K562 (cell line): ENCODE results near the gene ASCL2. TPM values are rescaled to one million over a fixed set of nuclear protein-coding genes. Genes with fewer than 3 reads are reported as not detected.

Experiments used
- ATAC-seq: fragments of 200-7000 bp; cut with Tn5 transposase; 3 replicates; pipeline ENCODE4 v1.9.1; 2020; ENCODE audit warnings: moderate library complexity
- BruUV-seq: library from RNA; stranded (reverse); fragments of 400-500 nt; replicated peaks from 2 replicates; lab custom pipeline; 2021; lab: Mats Ljungman, UMichigan
- CTCF ChIA-PET: fragments of 300-600 bp; formaldehyde crosslinking; extraction: SDS; loops from one replicate; lab custom pipeline; 2021; ENCODE audit warnings: low intra/inter-chr PET ratio; lab: Yijun Ruan, JAX
- POLR2A ChIA-PET: fragments of 300-600, 350-650 bp; sonication (Branson Sonifier 250); formaldehyde crosslinking; extraction: SDS; loops from one replicate; lab custom pipeline; 2021; ENCODE audit warnings: antibody characterized with exemption, inconsistent platforms; lab: Yijun Ruan, JAX
- DNase-seq, 4 experiments: peaks; one replicate each; pipeline versions ENCODE4 v3.0.0 to v3.0.0-alpha.2; 2011 to 2018; ENCODE audit warnings: low spot score in 3 of 4, mixed read lengths in 3 of 4; ENCODE audit errors: extremely low read depth in 1 of 4
- FAIRE-seq: peaks from 2 replicates; lab custom pipeline; 2011; peaks lifted over from hg19 to GRCh38; lab: Jason Lieb, UNC
- H2AFZ ChIP-seq: 2 replicates; pipeline ENCODE4 v1.6.0; 2011; ENCODE audit warnings: low read depth, low read length, control low read depth, inconsistent platforms
- H3K27ac ChIP-seq: fragments of 200-600 bp; 3 replicates; pipeline ENCODE4 v1.8.0; 2011; ENCODE audit warnings: low read depth, mild to moderate bottlenecking, control low read depth, inconsistent platforms, low read length, moderate library complexity, mixed read lengths; ENCODE audit errors: extremely low read depth
- H3K27me3 ChIP-seq, 2 experiments: fragments of 300-600 bp in 1 of 2; 2 replicates in 1 of 2; 3 replicates in 1 of 2; pipeline versions ENCODE4 v1.6.0 to v1.8.0; 2011; ENCODE audit warnings: inconsistent platforms in 2 of 2, low read length in 2 of 2, mild to moderate bottlenecking in 1 of 2, mixed read lengths in 1 of 2, moderate library complexity in 1 of 2; ENCODE audit not compliant: control insufficient read depth in 2 of 2, insufficient read depth in 2 of 2
- H3K36me3 ChIP-seq: fragments of 300-600 bp; 3 replicates; pipeline ENCODE4 v1.8.0; 2011; ENCODE audit warnings: mild to moderate bottlenecking, low read length, inconsistent platforms; ENCODE audit not compliant: control insufficient read depth, insufficient read depth
- H3K4me1 ChIP-seq, 2 experiments: fragments of 200-600 bp in 1 of 2; replicated peaks in 1 of 2; 2 replicates in 1 of 2; 3 replicates in 1 of 2; pipeline versions ENCODE4 v1.5.1 to v1.8.0; 2011; ENCODE audit warnings: inconsistent platforms in 2 of 2, low read length in 2 of 2, mild to moderate bottlenecking in 1 of 2, mixed read lengths in 1 of 2, moderate library complexity in 1 of 2; ENCODE audit not compliant: control insufficient read depth in 2 of 2, insufficient read depth in 2 of 2
- H3K4me2 ChIP-seq: 2 replicates; pipeline ENCODE4 v1.6.1; 2011; ENCODE audit warnings: low read length, control low read depth, inconsistent platforms, mixed read lengths; ENCODE audit not compliant: insufficient read depth
- H3K4me3 ChIP-seq: fragments of 200-600 bp; sonication (generic), shearing (Covaris generic); 2 replicates; pipeline ENCODE4 v1.5.1; 2016; ENCODE audit warnings: control low read depth, inconsistent platforms
- H3K79me2 ChIP-seq: fragments of 200-600 bp; 3 replicates; pipeline ENCODE4 v1.8.0; 2011; ENCODE audit warnings: low read length, inconsistent platforms; ENCODE audit not compliant: control insufficient read depth, insufficient read depth
- H3K9ac ChIP-seq, 2 experiments: 2 replicates each; pipeline versions ENCODE4 v1.6.0 to v1.6.1; 2011; ENCODE audit warnings: low read depth in 2 of 2, low read length in 2 of 2, control low read depth in 1 of 2, inconsistent platforms in 1 of 2, mild to moderate bottlenecking in 1 of 2, mixed read lengths in 1 of 2; ENCODE audit not compliant: insufficient read depth in 1 of 2
- H3K9me1 ChIP-seq: one replicate; pipeline ENCODE4 v1.6.0; 2011; ENCODE audit warnings: inconsistent platforms, mild to moderate bottlenecking, low read length, moderate library complexity; ENCODE audit not compliant: control insufficient read depth, insufficient read depth
- H3K9me3 ChIP-seq: replicated peaks from 2 replicates; pipeline ENCODE4 v1.5.1; 2011; ENCODE audit warnings: low read depth, low read length, inconsistent platforms; ENCODE audit not compliant: control insufficient read depth, insufficient read depth
- H4K20me1 ChIP-seq: replicated peaks from 2 replicates; pipeline ENCODE4 v1.6.1; 2011; ENCODE audit warnings: low read length, inconsistent platforms, mixed read lengths; ENCODE audit not compliant: control insufficient read depth, insufficient read depth
- BACH1 ChIP-seq: fragments of 200-800 bp; sonication (Bioruptor generic); IDR thresholded peaks from 2 replicates; pipeline ENCODE4 v1.6.1; 2016; ENCODE audit warnings: missing genetic modification characterization, missing compliant biosample characterization
- CREBBP ChIP-seq: IDR thresholded peaks from one replicate; pipeline ENCODE4 v1.6.1; 2012; ENCODE audit warnings: low read depth, mild to moderate bottlenecking, control low read depth, inconsistent platforms, low read length
- ESRRB ChIP-seq: fragments of 250-450 bp; sonication (Bioruptor Pico); IDR thresholded peaks from 2 replicates; pipeline ENCODE4 v1.5.0; 2020; ENCODE audit warnings: mild to moderate bottlenecking, moderate library complexity, borderline replicate concordance
- ETV5 ChIP-seq: sonication (generic); formaldehyde crosslinking; IDR thresholded peaks from 2 replicates; pipeline ENCODE4 v1.4.0; 2020; ENCODE audit warnings: low read depth, mild to moderate bottlenecking, missing genetic modification reagents
- FOXA1 ChIP-seq: fragments of 450-650 bp; IDR thresholded peaks from 2 replicates; pipeline ENCODE4 v1.6.1; 2016; ENCODE audit warnings: mild to moderate bottlenecking, borderline replicate concordance
- KAT7 ChIP-seq: sonication (generic); formaldehyde crosslinking; IDR thresholded peaks from 2 replicates; pipeline ENCODE4 v1.8.0; 2022; ENCODE audit warnings: missing genetic modification reagents, mild to moderate bottlenecking, borderline replicate concordance
- MCM7 ChIP-seq, 2 experiments: fragments of 450-650 bp; IDR thresholded peaks; 2 replicates each; pipeline ENCODE4 v1.6.1; 2016 to 2018
- MTF1 ChIP-seq: fragments of 250-450 bp; sonication (Bioruptor Pico); IDR thresholded peaks from 2 replicates; pipeline ENCODE4 v1.9.0; 2021; ENCODE audit warnings: moderate library complexity, mild to moderate bottlenecking, inconsistent platforms, borderline replicate concordance
- NCOA2 ChIP-seq, 2 experiments: fragments of 450-650 bp; IDR thresholded peaks; 2 replicates each; pipeline ENCODE4 v1.6.1; 2018; ENCODE audit warnings: mild to moderate bottlenecking in 2 of 2, moderate library complexity in 1 of 2; ENCODE audit not compliant: partially characterized antibody in 2 of 2
- RCOR1 ChIP-seq, 2 experiments: IDR thresholded peaks; 2 replicates each; pipeline ENCODE4 v1.6.1; 2012; ENCODE audit warnings: low read depth in 2 of 2, low read length in 2 of 2, borderline replicate concordance in 1 of 2, improper control_type of control experiment in 1 of 2
- TAF15 ChIP-seq: fragments of 200-400 bp; formaldehyde crosslinking; IDR thresholded peaks from 2 replicates; pipeline ENCODE4 v1.6.1; 2017; ENCODE audit warnings: mild to moderate bottlenecking, low read depth, low read length, moderate library complexity
- TEAD4 ChIP-seq, 2 experiments: sonication (generic) in 1 of 2; formaldehyde crosslinking in 1 of 2; IDR thresholded peaks; 2 replicates each; pipeline versions ENCODE4 v1.6.1 to v1.8.0; 2012 to 2022; ENCODE audit warnings: borderline replicate concordance in 1 of 2, inconsistent platforms in 1 of 2, low read length in 1 of 2, mild to moderate bottlenecking in 1 of 2, missing genetic modification reagents in 1 of 2
- WHSC1 ChIP-seq: IDR thresholded peaks from one replicate; pipeline ENCODE4 v1.6.1; 2012; ENCODE audit warnings: low read length, control low read depth, inconsistent platforms
- ZC3H4 ChIP-seq: sonication (generic); formaldehyde crosslinking; IDR thresholded peaks from 2 replicates; pipeline ENCODE4 v1.9.0; 2021; ENCODE audit warnings: missing genetic modification reagents, borderline replicate concordance
- ZNF561 ChIP-seq: fragments of 450-650 bp; formaldehyde crosslinking; conservative IDR thresholded peaks from 2 replicates; pipeline ENCODE4 v1.4.0; 2020; ENCODE audit warnings: mild to moderate bottlenecking, moderate library complexity
- ZNF785 ChIP-seq: fragments of 250-450 bp; sonication (Bioruptor Pico); IDR thresholded peaks from 2 replicates; pipeline ENCODE4 v1.4.0; 2020; ENCODE audit warnings: mild to moderate bottlenecking
- WGBS: fragments of 100-300 bp; shearing (Covaris generic); methylation state at CpG from one replicate; pipeline ENCODE4 v1.1.6; 2016; ENCODE audit warnings: low coverage, mixed read lengths; ENCODE audit not compliant: insufficient coverage; ENCODE audit errors: missing lambda C conversion rate; 5-methylcytosine and 5-hydroxymethylcytosine counted together
- in situ Hi-C: fragments of 300-500 bp; cut with MboI; formaldehyde crosslinking; loops from 4 replicates; pipeline ENCODE4 v1.15.0; 2018; ENCODE audit warnings: inconsistent platforms, mixed read lengths
- intact Hi-C: fragments of 100-400 bp; cut with micrococcal nuclease; formaldehyde crosslinking; loops from 2 replicates; pipeline ENCODE4 v1.14.2; 2022
- polyA plus RNA-seq, 8 experiments: library from polyadenylated mRNA; depleted of rRNA in 4 of 8; stranded (reverse) in 5 of 8; unstranded in 3 of 8; fragments of >200 nt; fragmentation: Nextera tagmentation in 2 of 8; fragmentation: Illumina TruSeq in 1 of 8; extraction: Ambion mirVana in 2 of 8; extraction: Trizol in 1 of 8; gene quantifications; 2 replicates each; pipeline versions ENCODE4 v1.2.1 to v1.2.3, GENCODE V29; 2011 to 2014; ENCODE audit warnings: inconsistent platforms in 1 of 8, missing spikeins in 1 of 8
- total RNA-seq, 7 experiments: library from RNA; depleted of rRNA in 6 of 7; stranded (reverse); fragments of >200 nt in 6 of 7; fragmentation: Illumina TruSeq in 2 of 7; extraction: Trizol in 2 of 7; gene quantifications; 2 replicates each; pipeline versions ENCODE4 v1.2.1 to v1.2.3, GENCODE V29; 2011 to 2021; ENCODE audit warnings: low replicate concordance in 1 of 7
- TF ChIP-seq, protein P1 (sequence below): fragments of 450-650 bp; IDR thresholded peaks from 2 replicates; pipeline ENCODE4 v1.6.1; 2016; ENCODE audit warnings: mild to moderate bottlenecking
- TF ChIP-seq, protein P2 (sequence below): sonication (generic); formaldehyde crosslinking; IDR thresholded peaks from 2 replicates; pipeline ENCODE4 v1.8.0; 2023; ENCODE audit warnings: mild to moderate bottlenecking, missing genetic modification reagents
- TF ChIP-seq, protein P3 (sequence below): fragments of 250-450 bp; sonication (Bioruptor Pico); IDR thresholded peaks from 2 replicates; pipeline ENCODE4 v1.8.0; 2022; ENCODE audit warnings: moderate library complexity, mild to moderate bottlenecking, inconsistent platforms

The ASCL2 gene
- total and polyA plus RNA-seq, 9 of the 15 experiments (the other 6 are each of a cell fraction or from before 2014, with no cell fraction given), result 0.11 to 1.4 (median 0.36) TPM; not detected in 2

DNA sequence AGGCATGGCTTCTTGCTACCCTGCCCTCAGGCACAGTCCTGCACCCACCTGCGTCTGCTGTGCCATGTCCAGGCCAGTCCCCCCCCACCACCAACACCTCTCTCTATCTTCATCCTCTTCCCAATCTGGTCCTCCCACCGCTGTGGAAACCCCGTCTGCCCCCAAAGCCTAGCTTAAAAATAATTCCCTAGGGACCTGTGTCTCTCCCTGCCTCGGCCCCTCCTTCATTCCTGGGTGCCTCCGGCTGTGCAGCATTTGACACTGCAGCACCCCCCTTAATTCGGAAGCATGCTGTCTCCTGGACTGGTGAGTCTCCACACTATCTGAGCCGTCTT is 2.5 kb upstream of the ASCL2 start:
- Histone ChIP-seq H3K9me1 (no peaks in the 10 kb centered on the region), H4K20me1 (no peaks in the 10 kb centered on the region; the same call in 1 of the 2 replicates), H3K79me2 (no peaks in the 10 kb centered on the region), H3K27ac (no peak overlapping the region), H3K4me1 (peaks cover 7 to 51% of the 10 kb centered on the region in 2 experiments; a peak in 3 of 5 replicates), H3K27me3 (peaks cover 0 to 61% of the 10 kb centered on the region in 2 experiments; a peak in 2 of 5 replicates), H2AFZ (no peak overlapping the region), H3K9ac (no peak overlapping the region)
- DNase-seq, result no peak
- intact Hi-C loops, result no loop called here
- ChIA-PET POLR2A (interaction anchor here (0.6 kb wide), 1 partner anchor 288 kb away, joined by 3 read pairs; no protein-coding TSS in a partner anchor), CTCF (interaction anchor here (0.7 kb wide), 1 partner anchor 532 kb away, joined by 3 read pairs; no protein-coding TSS in a partner anchor)
- FAIRE-seq, result no peak
- TF ChIP-seq ETV5 (CRISPR knock-in tag) (no peak), MCM7 (IDR thresholded peaks at IDR 0.05) (no peak), TAF15 (no peak), RCOR1 (IDR thresholded peaks at IDR 0.05; ENCODE audit: borderline replicate concordance in 1 of 2, low read depth in 2 of 2, low read length in 2 of 2) (no peak), WHSC1 (no peak), TEAD4 (IDR thresholded peaks at IDR 0.05; ENCODE audit: low read length) (no peak), TEAD4 (CRISPR knock-in tag; IDR thresholded peaks at IDR 0.05; ENCODE audit: borderline replicate concordance) (no peak), ZC3H4 (CRISPR knock-in tag) (no peak), KAT7 (CRISPR knock-in tag) (no peak), ESRRB (CRISPR knock-in tag) (no peak), ZNF561 (no peak), BACH1 (no peak), ZNF785 (CRISPR knock-in tag) (no peak), CREBBP (no peak), NCOA2 (IDR thresholded peaks at IDR 0.05; ENCODE audit: partially characterized antibody in 2 of 2) (no peak), MTF1 (CRISPR knock-in tag) (no peak), FOXA1 (no peak)
- TF ChIP-seq, protein P1, sequence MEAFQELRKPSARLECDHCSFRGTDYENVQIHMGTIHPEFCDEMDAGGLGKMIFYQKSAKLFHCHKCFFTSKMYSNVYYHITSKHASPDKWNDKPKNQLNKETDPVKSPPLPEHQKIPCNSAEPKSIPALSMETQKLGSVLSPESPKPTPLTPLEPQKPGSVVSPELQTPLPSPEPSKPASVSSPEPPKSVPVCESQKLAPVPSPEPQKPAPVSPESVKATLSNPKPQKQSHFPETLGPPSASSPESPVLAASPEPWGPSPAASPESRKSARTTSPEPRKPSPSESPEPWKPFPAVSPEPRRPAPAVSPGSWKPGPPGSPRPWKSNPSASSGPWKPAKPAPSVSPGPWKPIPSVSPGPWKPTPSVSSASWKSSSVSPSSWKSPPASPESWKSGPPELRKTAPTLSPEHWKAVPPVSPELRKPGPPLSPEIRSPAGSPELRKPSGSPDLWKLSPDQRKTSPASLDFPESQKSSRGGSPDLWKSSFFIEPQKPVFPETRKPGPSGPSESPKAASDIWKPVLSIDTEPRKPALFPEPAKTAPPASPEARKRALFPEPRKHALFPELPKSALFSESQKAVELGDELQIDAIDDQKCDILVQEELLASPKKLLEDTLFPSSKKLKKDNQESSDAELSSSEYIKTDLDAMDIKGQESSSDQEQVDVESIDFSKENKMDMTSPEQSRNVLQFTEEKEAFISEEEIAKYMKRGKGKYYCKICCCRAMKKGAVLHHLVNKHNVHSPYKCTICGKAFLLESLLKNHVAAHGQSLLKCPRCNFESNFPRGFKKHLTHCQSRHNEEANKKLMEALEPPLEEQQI, result no peak
- TF ChIP-seq, protein P2, sequence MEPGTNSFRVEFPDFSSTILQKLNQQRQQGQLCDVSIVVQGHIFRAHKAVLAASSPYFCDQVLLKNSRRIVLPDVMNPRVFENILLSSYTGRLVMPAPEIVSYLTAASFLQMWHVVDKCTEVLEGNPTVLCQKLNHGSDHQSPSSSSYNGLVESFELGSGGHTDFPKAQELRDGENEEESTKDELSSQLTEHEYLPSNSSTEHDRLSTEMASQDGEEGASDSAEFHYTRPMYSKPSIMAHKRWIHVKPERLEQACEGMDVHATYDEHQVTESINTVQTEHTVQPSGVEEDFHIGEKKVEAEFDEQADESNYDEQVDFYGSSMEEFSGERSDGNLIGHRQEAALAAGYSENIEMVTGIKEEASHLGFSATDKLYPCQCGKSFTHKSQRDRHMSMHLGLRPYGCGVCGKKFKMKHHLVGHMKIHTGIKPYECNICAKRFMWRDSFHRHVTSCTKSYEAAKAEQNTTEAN, result no peak
- TF ChIP-seq, protein P3, sequence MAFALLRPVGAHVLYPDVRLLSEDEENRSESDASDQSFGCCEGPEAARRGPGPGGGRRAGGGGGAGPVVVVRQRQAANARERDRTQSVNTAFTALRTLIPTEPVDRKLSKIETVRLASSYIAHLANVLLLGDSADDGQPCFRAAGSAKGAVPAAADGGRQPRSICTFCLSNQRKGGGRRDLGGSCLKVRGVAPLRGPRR (CRISPR knock-in tag), result no peak
- TF ChIP-seq, all 486 proteins: peak for 0
- WGBS, result 30% methylated on average over 6 of the region's 7 CpGs
- no peak for ATAC-seq
- in situ Hi-C loops, result no loop called here
- Histone ChIP-seq H3K36me3 (no peaks in the 10 kb centered on the region), H3K4me3 (no peak overlapping the region), H3K4me2 (no peak overlapping the region), H3K9me3 (no peaks in the 10 kb centered on the region; the same call in 1 of the 2 replicates)
- BruUV-seq, result no TSS peak
